NCI-H82 treated with DMSO at 0.1 percent for 48 hours (cell line): ENCODE measurements around the gene CC2D2B.

Experiments used
- DNase-seq: peaks from one replicate; lab custom pipeline; 2025; ENCODE audit not compliant: unreplicated experiment; lab: John Stamatoyannopoulos, UW

Gene CC2D2B

DNA sequence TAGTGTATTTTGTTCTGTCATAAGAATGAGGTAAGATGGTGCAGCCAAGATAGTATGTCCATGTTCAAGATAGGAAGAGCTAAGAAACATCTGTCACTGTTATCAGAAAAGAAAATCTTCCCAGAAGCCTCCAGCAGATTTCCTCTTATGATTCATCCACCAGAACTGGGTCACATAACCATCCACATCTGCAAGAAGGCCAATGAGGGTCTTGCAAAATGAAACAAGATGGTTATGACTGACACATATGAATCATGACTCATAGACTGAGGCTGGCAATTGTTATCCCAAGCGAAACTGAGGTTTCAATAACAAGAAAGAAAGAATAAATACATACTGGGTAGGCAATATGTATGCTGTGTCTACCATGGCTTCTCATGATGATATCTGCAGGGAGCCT lies 165.9 kb downstream of the CC2D2B start:
- DNase-seq: no peak

DNA sequence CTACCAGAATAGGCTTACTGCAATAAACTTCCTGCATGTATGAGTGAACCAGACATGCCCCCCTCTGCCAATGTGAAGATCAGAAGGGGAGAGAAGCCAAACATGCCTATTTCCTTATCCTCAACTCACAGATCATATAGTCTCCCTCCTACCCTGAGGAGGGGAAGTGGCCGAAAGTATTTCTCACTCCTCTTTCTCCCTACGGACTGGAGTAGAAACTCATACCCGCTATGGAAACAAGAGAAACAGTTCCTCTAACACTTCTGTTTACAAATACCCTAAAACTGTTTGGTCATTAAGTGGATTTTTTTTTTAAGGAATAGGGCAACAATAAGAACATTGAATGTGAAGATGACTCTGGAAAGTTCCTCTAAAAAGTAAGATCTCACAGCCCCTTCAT lies 167.0 kb downstream of the CC2D2B start:
- DNase-seq: no peak

- DNase-seq: no peak
These were observed 168.2 kb downstream of the CC2D2B start for GRCh38 chr10:96075977-96076376.

- no peak for DNase-seq
These were observed 169.4 kb downstream of the CC2D2B start for GRCh38 chr10:96077156-96077555.

DNA sequence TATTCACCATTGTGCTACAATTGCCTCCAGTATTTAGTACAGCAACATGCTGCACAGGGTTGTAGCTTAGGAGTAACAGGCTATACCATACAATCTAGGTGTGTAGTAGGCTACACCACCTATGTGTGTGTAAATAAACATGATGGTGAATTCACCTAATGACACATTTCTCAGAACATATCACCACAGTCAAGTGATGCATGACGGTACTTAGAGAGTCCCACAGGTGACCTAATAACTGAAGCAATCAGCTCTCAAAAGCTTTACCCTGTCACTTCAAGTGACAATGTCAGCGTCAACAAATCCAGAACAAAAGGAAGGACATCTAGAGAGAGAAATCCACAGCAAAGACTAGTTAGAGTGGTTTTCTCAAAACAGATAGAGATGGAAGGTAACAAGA lies 174.4 kb downstream of the CC2D2B start:
- DNase-seq: no peak
